Inflammatory macrophage treated with lipopolysaccharide for 1 hour (primary cell): ENCODE results near the gene PLXNA2.

Source experiments
- DNase-seq, 2 donors: peaks; one replicate each; pipeline ENCODE4 v3.0.0-alpha.2; 2020 to 2022

Gene PLXNA2

GRCh38 chr1:207984831-207985572 lies 259.2 kb downstream of the PLXNA2 start:
- DNase-seq = no peak

- no peak for DNase-seq
Measured at GRCh38 chr1:207983044-207983635, 261.0 kb downstream of the PLXNA2 start.

GRCh38 chr1:207981976-207982375 lies 262.2 kb downstream of the PLXNA2 start:
- no peak for DNase-seq

- no peak for DNase-seq
Measured at GRCh38 chr1:207978441-207978840, 265.7 kb downstream of the PLXNA2 start.

- DNase-seq = no peak
Measured at GRCh38 chr1:207977876-207978275, 266.3 kb downstream of the PLXNA2 start.

GRCh38 chr1:207973898-207974568 lies 270.2 kb downstream of the PLXNA2 start:
- DNase-seq = peak; percentile 67 to 73

GRCh38 chr1:207972337-207972736 lies 271.8 kb downstream of the PLXNA2 start:
- no peak for DNase-seq
